Measurements from ENCODE around the gene RAPGEF4. TPM values are rescaled to one million over a fixed set of nuclear protein-coding genes. Genes with fewer than 3 reads are reported as not detected.

The RAPGEF4 gene
- total RNA-seq, 4 donors from 2014 or later, result 1.4 to 5.5 (median 1.8) TPM

- Histone ChIP-seq H3K4me3 (no peak overlapping the region), H3K4me1 (peaks cover 11 to 21% of the 10 kb centered on the region in 2 donors), H3K9me3 (no peaks in the 10 kb centered on the region), H3K36me3 (no peaks in the 10 kb centered on the region), H3K27me3 (no peaks in the 10 kb centered on the region), H3K27ac (no peak overlapping the region)
- no peak for TF ChIP-seq POLR2A (IDR thresholded peaks at IDR 0.05)
- TF ChIP-seq, protein P1, sequence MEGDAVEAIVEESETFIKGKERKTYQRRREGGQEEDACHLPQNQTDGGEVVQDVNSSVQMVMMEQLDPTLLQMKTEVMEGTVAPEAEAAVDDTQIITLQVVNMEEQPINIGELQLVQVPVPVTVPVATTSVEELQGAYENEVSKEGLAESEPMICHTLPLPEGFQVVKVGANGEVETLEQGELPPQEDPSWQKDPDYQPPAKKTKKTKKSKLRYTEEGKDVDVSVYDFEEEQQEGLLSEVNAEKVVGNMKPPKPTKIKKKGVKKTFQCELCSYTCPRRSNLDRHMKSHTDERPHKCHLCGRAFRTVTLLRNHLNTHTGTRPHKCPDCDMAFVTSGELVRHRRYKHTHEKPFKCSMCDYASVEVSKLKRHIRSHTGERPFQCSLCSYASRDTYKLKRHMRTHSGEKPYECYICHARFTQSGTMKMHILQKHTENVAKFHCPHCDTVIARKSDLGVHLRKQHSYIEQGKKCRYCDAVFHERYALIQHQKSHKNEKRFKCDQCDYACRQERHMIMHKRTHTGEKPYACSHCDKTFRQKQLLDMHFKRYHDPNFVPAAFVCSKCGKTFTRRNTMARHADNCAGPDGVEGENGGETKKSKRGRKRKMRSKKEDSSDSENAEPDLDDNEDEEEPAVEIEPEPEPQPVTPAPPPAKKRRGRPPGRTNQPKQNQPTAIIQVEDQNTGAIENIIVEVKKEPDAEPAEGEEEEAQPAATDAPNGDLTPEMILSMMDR (IDR thresholded peaks at IDR 0.05 in 4 of 5, conservative IDR thresholded peaks at IDR 0.05 in 1 of 5), result no peak
- in situ Hi-C loops (cut with MboI; ENCODE audit: low sequenced_read_pairs in 4 of 4), result loop anchor here in 2 of 4 donors (25.0 kb wide), 1 partner anchor 397 kb away; the partner anchor contains the start of gene CDCA7 (in 2 of the 2)
- intact Hi-C loops (cut with DNase I; ENCODE audit: low total_unique reads), result no loop called here
- DNase-seq (no peak), ATAC-seq (no peak)
These were observed 230.0 kb downstream of the RAPGEF4 start for GRCh38 chr2:172965433-172966212.

GRCh38 chr2:172967036-172967982 is 231.7 kb downstream of the RAPGEF4 start:
- Histone ChIP-seq H3K27ac (peak overlapping the region in 1 of 4 donors; percentile 19), H3K4me1 (peaks cover 11 to 21% of the 10 kb centered on the region in 2 donors), H3K27me3 (no peaks in the 10 kb centered on the region), H3K9me3 (no peaks in the 10 kb centered on the region), H3K36me3 (no peaks in the 10 kb centered on the region), H3K4me3 (no peak overlapping the region)
- ATAC-seq, result no peak
- in situ Hi-C loops (cut with MboI; ENCODE audit: low sequenced_read_pairs in 4 of 4), result loop anchor here in 2 of 4 donors (25.0 kb wide), 1 partner anchor 395 kb away; the partner anchor contains the start of gene CDCA7 (in 2 of the 2)
- no peak for DNase-seq
- intact Hi-C loops (cut with DNase I; ENCODE audit: low total_unique reads), result no loop called here
- TF ChIP-seq, protein P1 (IDR thresholded peaks at IDR 0.05 in 4 of 5, conservative IDR thresholded peaks at IDR 0.05 in 1 of 5), result no peak
- TF ChIP-seq POLR2A (IDR thresholded peaks at IDR 0.05), result no peak

GRCh38 chr2:172968061-172968469 is 232.4 kb downstream of the RAPGEF4 start:
- peak; percentile 11 to 39 for DNase-seq
- in situ Hi-C loops (cut with MboI; ENCODE audit: low sequenced_read_pairs in 4 of 4) (loop anchor here in 2 of 4 donors (25.0 kb wide), 1 partner anchor 394 kb away; the partner anchor contains the start of gene CDCA7 (in 2 of the 2)), intact Hi-C loops (cut with DNase I; ENCODE audit: low total_unique reads) (no loop called here)
- Histone ChIP-seq H3K36me3 (no peaks in the 10 kb centered on the region), H3K27ac (peak overlapping the region in 1 of 4 donors; percentile 19), H3K27me3 (no peaks in the 10 kb centered on the region), H3K9me3 (no peaks in the 10 kb centered on the region), H3K4me3 (no peak overlapping the region), H3K4me1 (peaks cover 11 to 21% of the 10 kb centered on the region in 2 donors)
- ATAC-seq, result peak; percentile 68 to 84
- TF ChIP-seq, protein P1 (IDR thresholded peaks at IDR 0.05 in 4 of 5, conservative IDR thresholded peaks at IDR 0.05 in 1 of 5), result no peak
- no peak for TF ChIP-seq POLR2A (IDR thresholded peaks at IDR 0.05)

DNA sequence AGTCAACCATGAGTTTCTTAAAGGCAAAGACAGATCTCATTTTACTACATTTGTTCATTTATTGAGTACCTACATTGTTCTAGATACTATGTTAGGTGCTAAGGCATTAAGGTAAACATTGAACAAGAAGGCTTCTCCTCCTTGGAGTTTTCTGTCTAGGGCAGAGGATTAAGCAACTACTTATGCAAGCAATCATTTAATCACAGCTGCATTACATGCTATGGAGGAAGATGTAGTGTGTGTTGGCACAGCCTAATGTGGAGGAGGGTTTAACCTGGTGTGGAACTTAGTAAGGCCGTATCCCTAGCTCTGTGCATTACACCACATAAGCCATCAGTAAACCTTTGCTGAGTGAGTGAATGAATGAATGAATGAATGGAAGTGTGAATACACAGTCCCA is 233.5 kb downstream of the RAPGEF4 start:
- in situ Hi-C loops (cut with MboI; ENCODE audit: low sequenced_read_pairs in 4 of 4), result loop anchor here in 2 of 4 donors (25.0 kb wide), 1 partner anchor 393 kb away; the partner anchor contains the start of gene CDCA7 (in 2 of the 2)
- Histone ChIP-seq H3K9me3 (no peaks in the 10 kb centered on the region), H3K4me3 (no peak overlapping the region), H3K27ac (no peak overlapping the region), H3K27me3 (no peaks in the 10 kb centered on the region), H3K4me1 (peaks cover 11 to 21% of the 10 kb centered on the region in 2 donors), H3K36me3 (no peaks in the 10 kb centered on the region)
- TF ChIP-seq, protein P1 (IDR thresholded peaks at IDR 0.05 in 4 of 5, conservative IDR thresholded peaks at IDR 0.05 in 1 of 5), result no peak
- no peak for TF ChIP-seq POLR2A (IDR thresholded peaks at IDR 0.05)
- DNase-seq (no peak), ATAC-seq (no peak)
- intact Hi-C loops (cut with DNase I; ENCODE audit: low total_unique reads), result no loop called here
